Neural progenitor cell (in vitro differentiated cells): ENCODE data around the gene CTDSP2. TPM values are rescaled to one million over a fixed set of nuclear protein-coding genes. Genes with fewer than 3 reads are reported as not detected.

Experiments
- DNase-seq: peaks from one replicate; pipeline ENCODE4 v3.0.0-alpha.2; 2016; ENCODE audit warnings: low spot score
- H2AFZ ChIP-seq: fragments of 200-600 bp; sonication (generic); replicated peaks from 2 replicates; pipeline ENCODE4 v1.6.1; 2016; ENCODE audit warnings: antibody characterized with exemption
- H3F3A ChIP-seq: fragments of 200-600 bp; sonication (generic); 2 replicates; pipeline ENCODE4 v1.6.1; 2016; ENCODE audit warnings: antibody characterized with exemption, low read depth
- H3K27ac ChIP-seq: fragments of 200-600 bp; sonication (generic); 2 replicates; pipeline ENCODE4 v1.5.1; 2016; ENCODE audit warnings: mild to moderate bottlenecking
- H3K27me3 ChIP-seq: fragments of 200-600 bp; sonication (generic); 2 replicates; pipeline ENCODE4 v1.6.1; 2016; ENCODE audit warnings: mild to moderate bottlenecking, moderate library complexity
- H3K36me3 ChIP-seq: fragments of 200-600 bp; sonication (generic); 2 replicates; pipeline ENCODE4 v1.5.1; 2016
- H3K4me1 ChIP-seq: fragments of 200-600 bp; sonication (generic); 2 replicates; pipeline ENCODE4 v1.6.1; 2016; ENCODE audit warnings: mixed run types
- H3K4me2 ChIP-seq: fragments of 200-600 bp; sonication (generic); 2 replicates; pipeline ENCODE4 v1.6.1; 2016
- H3K4me3 ChIP-seq: fragments of 200-600 bp; sonication (generic); 2 replicates; pipeline ENCODE4 v1.5.1; 2016
- H3K79me2 ChIP-seq: fragments of 200-600 bp; sonication (generic); 2 replicates; pipeline ENCODE4 v1.6.1; 2016; ENCODE audit warnings: low read depth
- H3K9ac ChIP-seq: fragments of 200-600 bp; sonication (generic); 2 replicates; pipeline ENCODE4 v1.6.1; 2016
- H3K9me3 ChIP-seq: fragments of 200-600 bp; sonication (generic); 2 replicates; pipeline ENCODE4 v1.5.1; 2016; ENCODE audit warnings: low read depth
- H4K20me1 ChIP-seq: fragments of 200-600 bp; sonication (generic); 2 replicates; pipeline ENCODE4 v1.6.1; 2016; ENCODE audit warnings: low read depth
- H3K27ac Mint-ChIP-seq: 3 replicates; pipeline ENCODE4 v1.8.0; 2021; ENCODE audit warnings: mixed read lengths
- H3K27me3 Mint-ChIP-seq: 2 replicates; pipeline ENCODE4 v1.8.0; 2022; ENCODE audit warnings: low read depth, mild to moderate bottlenecking, inconsistent platforms, moderate library complexity, mixed read lengths; ENCODE audit not compliant: insufficient read depth
- H3K36me3 Mint-ChIP-seq: 3 replicates; pipeline ENCODE4 v1.8.0; 2021; ENCODE audit warnings: mixed read lengths
- H3K4me1 Mint-ChIP-seq: 3 replicates; pipeline ENCODE4 v1.8.0; 2021; ENCODE audit warnings: mixed read lengths
- H3K4me3 Mint-ChIP-seq: 3 replicates; pipeline ENCODE4 v1.8.0; 2021; ENCODE audit warnings: mild to moderate bottlenecking, moderate library complexity, mixed read lengths
- H3K9me3 Mint-ChIP-seq: 3 replicates; pipeline ENCODE4 v1.8.0; 2020; ENCODE audit warnings: mixed read lengths
- CTCF ChIP-seq: fragments of 200-600 bp; sonication (generic); IDR thresholded peaks from 2 replicates; pipeline ENCODE4 v1.5.1; 2017; ENCODE audit warnings: antibody characterized with exemption, mild to moderate bottlenecking
- EZH2 ChIP-seq: fragments of 200-600 bp; sonication (generic); IDR thresholded peaks from 2 replicates; pipeline ENCODE4 v1.6.1; 2017; ENCODE audit warnings: antibody characterized with exemption, mild to moderate bottlenecking, moderate library complexity
- EZH2phosphoT487 ChIP-seq: fragments of 200-600 bp; sonication (generic); IDR thresholded peaks from 2 replicates; pipeline ENCODE4 v1.6.1; 2017; ENCODE audit warnings: antibody characterized with exemption
- total RNA-seq: library from RNA; depleted of rRNA; stranded (reverse); fragments of >200 nt; gene quantifications from 2 replicates; pipeline ENCODE4 v1.2.3, GENCODE V29; 2015; ENCODE audit warnings: low replicate concordance

CTDSP2 gene
- total RNA-seq, 1 donor from 2014 or later: 43.6 TPM

GRCh38 chr12:57772429-57773322 lies 73.9 kb downstream of the CTDSP2 start, which contains the start of gene EEF1AKMT3:
Gene EEF1AKMT3, plus strand, starts transcription at chr12:57772614. Its CDS starts 111 bp downstream, at chr12:57772725.
- no peak for TF ChIP-seq EZH2
- TF ChIP-seq EZH2phosphoT487: peak; percentile 30
- peaks cover 2% of the 10 kb centered on the region for H3K9me3 Mint-ChIP-seq
- Histone ChIP-seq H3K4me1 (peaks cover 1% of the 10 kb centered on the region), H3K27me3 (peaks cover 14% of the 10 kb centered on the region), H3K9ac (peak within 1 kb of the TSS; percentile 77), H3K27ac (peak within 1 kb of the TSS; percentile 92), H3K9me3 (no peaks in the 10 kb centered on the region), H3K4me3 (peak within 1 kb of the TSS; percentile 72), H2AFZ (peak within 1 kb of the TSS; percentile 90), H3K36me3 (no peaks in the 10 kb centered on the region), H3K4me2 (peak within 1 kb of the TSS; percentile 95), H3K79me2 (peaks cover 8% of the 10 kb centered on the region), H4K20me1 (no peaks in the 10 kb centered on the region), H3F3A (peaks cover 16% of the 10 kb centered on the region)
- DNase-seq: peak; percentile 71
- peak within 1 kb of the TSS; percentile 95 for H3K4me3 Mint-ChIP-seq
- peaks cover 12% of the 10 kb centered on the region for H3K36me3 Mint-ChIP-seq
- peak within 1 kb of the TSS; percentile 94 for H3K27ac Mint-ChIP-seq
- H3K27me3 Mint-ChIP-seq: peaks cover 2% of the 10 kb centered on the region
- H3K4me1 Mint-ChIP-seq: peaks cover 17% of the 10 kb centered on the region

DNA sequence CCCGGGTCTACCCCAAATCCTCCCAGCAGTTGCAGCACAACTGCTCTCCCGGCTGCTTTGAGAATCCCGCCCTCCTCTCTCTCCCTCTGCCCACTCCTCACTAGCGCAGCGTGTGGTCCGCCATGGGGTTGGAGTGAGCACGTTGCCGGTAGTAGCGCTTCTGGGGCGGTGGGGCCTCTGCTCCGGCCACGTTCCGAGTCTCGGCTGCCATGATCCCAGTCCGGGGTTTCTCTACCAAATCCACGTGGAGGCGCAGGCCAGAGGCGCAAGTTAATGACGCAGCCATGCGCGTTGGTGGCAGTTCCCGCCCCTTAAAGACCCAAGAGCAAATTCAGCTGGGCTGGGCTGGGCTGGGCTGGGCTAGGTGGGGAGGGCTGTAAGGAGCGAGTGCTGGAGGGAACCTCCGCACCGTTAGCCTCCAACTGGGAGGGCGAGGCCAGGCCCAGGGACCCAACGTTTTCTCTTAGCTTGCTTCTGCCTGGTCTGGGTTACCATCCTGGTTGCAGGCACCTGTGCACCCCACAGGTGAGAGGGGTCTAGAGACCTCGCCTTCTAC lies 74.6 kb downstream of the CTDSP2 start, which contains the start of gene METTL1:
Gene METTL1, minus strand, starts transcription at position 233 of the 556 bp plus-strand sequence. Its CDS starts 22 bp downstream, at position 211.
- Histone ChIP-seq H3K9me3 (no peaks in the 10 kb centered on the region), H3K4me2 (peak within 1 kb of the TSS; percentile 95), H3K9ac (peak within 1 kb of the TSS; percentile 77), H4K20me1 (peaks cover 6% of the 10 kb centered on the region), H3K4me1 (peaks cover 8% of the 10 kb centered on the region), H3K79me2 (peaks cover 8% of the 10 kb centered on the region), H3K4me3 (peak within 1 kb of the TSS; percentile 72), H3K27ac (peak within 1 kb of the TSS; percentile 92), H3K27me3 (peaks cover 21% of the 10 kb centered on the region), H2AFZ (peak within 1 kb of the TSS; percentile 90), H3K36me3 (no peaks in the 10 kb centered on the region), H3F3A (peaks cover 24% of the 10 kb centered on the region)
- peaks cover 12% of the 10 kb centered on the region for H3K36me3 Mint-ChIP-seq
- H3K4me3 Mint-ChIP-seq: peak within 1 kb of the TSS; percentile 95
- peaks cover 2% of the 10 kb centered on the region for H3K9me3 Mint-ChIP-seq
- H3K4me1 Mint-ChIP-seq: peaks cover 20% of the 10 kb centered on the region
- peaks cover 5% of the 10 kb centered on the region for H3K27me3 Mint-ChIP-seq
- peak; percentile 97 for DNase-seq
- peak within 1 kb of the TSS; percentile 94 for H3K27ac Mint-ChIP-seq
- TF ChIP-seq EZH2phosphoT487: no peak
- TF ChIP-seq EZH2: no peak
- no peak for TF ChIP-seq CTCF

DNA sequence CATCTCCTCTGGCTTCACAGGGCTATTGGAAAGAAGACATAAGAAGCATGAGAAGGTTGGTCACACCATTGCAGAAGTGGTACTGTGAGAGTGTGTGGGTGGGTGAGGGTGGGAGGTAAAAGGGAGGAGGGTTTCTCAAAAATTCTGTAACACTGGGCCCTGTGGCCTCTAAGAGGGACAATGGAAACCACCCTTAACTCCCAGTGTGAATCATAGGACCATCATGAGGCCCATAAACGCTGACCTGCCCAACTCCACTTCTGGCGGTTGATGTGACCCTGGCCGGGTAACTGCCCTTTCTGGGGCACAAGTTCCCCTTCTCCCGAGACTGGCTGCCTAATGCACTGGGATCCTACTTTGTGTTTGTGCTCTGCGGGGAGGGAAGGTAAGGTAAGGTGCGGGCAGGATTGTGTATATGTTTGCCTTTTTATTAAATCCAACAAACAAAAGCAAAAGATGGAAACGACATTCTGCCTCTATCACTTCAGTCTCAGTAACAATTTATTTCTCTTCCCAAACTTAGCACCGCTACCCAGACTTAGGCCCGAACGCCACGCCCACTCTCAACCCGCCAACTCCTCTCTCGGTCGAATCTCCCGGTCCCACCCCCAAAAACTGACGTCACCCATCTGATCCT lies 75.2 kb downstream of the CTDSP2 start:
- Histone ChIP-seq H3F3A (peaks cover 29% of the 10 kb centered on the region), H3K4me3 (peak overlapping the region; percentile 72), H3K36me3 (no peaks in the 10 kb centered on the region), H2AFZ (peak overlapping the region; percentile 90), H3K27ac (peak overlapping the region; percentile 92), H3K4me1 (peaks cover 12% of the 10 kb centered on the region), H3K9ac (peak overlapping the region; percentile 77), H4K20me1 (peaks cover 12% of the 10 kb centered on the region), H3K4me2 (peak overlapping the region; percentile 95), H3K27me3 (peaks cover 27% of the 10 kb centered on the region), H3K9me3 (no peaks in the 10 kb centered on the region), H3K79me2 (peaks cover 8% of the 10 kb centered on the region)
- TF ChIP-seq CTCF (no peak), EZH2phosphoT487 (no peak), EZH2 (no peak)
- DNase-seq: peak; percentile 96
- peak overlapping the region; percentile 94 for H3K27ac Mint-ChIP-seq
- peaks cover 2% of the 10 kb centered on the region for H3K9me3 Mint-ChIP-seq
- H3K27me3 Mint-ChIP-seq: peaks cover 11% of the 10 kb centered on the region
- peak overlapping the region; percentile 95 for H3K4me3 Mint-ChIP-seq
- H3K36me3 Mint-ChIP-seq: peaks cover 14% of the 10 kb centered on the region
- H3K4me1 Mint-ChIP-seq: peaks cover 26% of the 10 kb centered on the region
